Stomach (tissue), 9 donors: ENCODE data around the gene HPD. TPM values are rescaled to one million over a fixed set of nuclear protein-coding genes. Genes with fewer than 3 reads are reported as not detected.
A peak's percentile ranks its signal among the peaks of the same experiment; 100 is the strongest.

Experiments
- DNase-seq, 2 donors: peaks; one replicate each; pipeline versions ENCODE4 v3.0.0 to v3.0.0-alpha.2; 2013 to 2019
- H3K27ac ChIP-seq, 5 donors: fragments of 200-600 bp in 4 of 5; sonication (generic) in 4 of 5; one replicate each; pipeline ENCODE4 v1.5.1; 2013 to 2019; ENCODE audit warnings: mild to moderate bottlenecking in 1 of 5, moderate library complexity in 1 of 5
- H3K27me3 ChIP-seq, 3 donors: fragments of 200-600 bp; sonication (generic); one replicate each; pipeline ENCODE4 v1.5.1; 2017 to 2019; ENCODE audit warnings: mixed run types in 1 of 3
- H3K36me3 ChIP-seq, 4 donors: fragments of 200-600 bp; sonication (generic); 1 replicate in 3 of 4; 2 replicates in 1 of 4; pipeline ENCODE4 v1.5.1; 2016 to 2019
- H3K4me1 ChIP-seq, 4 donors: fragments of 200-600 bp; sonication (generic); one replicate each; pipeline ENCODE4 v1.5.1; 2016 to 2019
- H3K4me3 ChIP-seq, 4 donors: fragments of 200-600 bp; sonication (generic) in 3 of 4; one replicate each; pipeline ENCODE4 v1.5.1; 2016 to 2019; ENCODE audit warnings: mild to moderate bottlenecking in 1 of 4
- H3K9me3 ChIP-seq, 4 donors: fragments of 200-600 bp; sonication (generic); one replicate each; pipeline ENCODE4 v1.5.1; 2016 to 2019
- CTCF ChIP-seq, 7 experiments: fragments of 450-650 bp in 4 of 7; fragments of 200-600 bp in 3 of 7; sonication (generic) in 3 of 7; IDR thresholded peaks; one replicate each; pipeline ENCODE4 v1.5.1; 2016 to 2019; ENCODE audit warnings: antibody characterized with exemption in 7 of 7, control low read depth in 2 of 7, mild to moderate bottlenecking in 1 of 7
- EP300 ChIP-seq: sonication (generic); formaldehyde crosslinking; IDR thresholded peaks from one replicate; pipeline ENCODE4 v1.6.1; 2017; ENCODE audit warnings: antibody characterized with exemption
- POLR2A ChIP-seq, 4 donors: fragments of 450-650 bp; IDR thresholded peaks; one replicate each; pipeline ENCODE4 v1.6.1; 2016; ENCODE audit warnings: antibody characterized with exemption in 4 of 4, control low read depth in 2 of 4, mild to moderate bottlenecking in 1 of 4, moderate library complexity in 1 of 4
- POLR2AphosphoS5 ChIP-seq, 3 donors: sonication (generic); formaldehyde crosslinking; IDR thresholded peaks; one replicate each; pipeline ENCODE4 v1.6.1; 2016; ENCODE audit warnings: antibody characterized with exemption in 3 of 3
- WGBS, 5 donors: extraction: QIAGEN DNeasy Blood & Tissue Kit in 3 of 5; methylation state at CpG; one replicate each; pipeline versions ENCODE4 v1.1.5 to v1.1.7; 2013 to 2018; 5-methylcytosine and 5-hydroxymethylcytosine counted together
- intact Hi-C: fragments of 100-400 bp; cut with DNase I; formaldehyde crosslinking; loops from one replicate; pipeline ENCODE4 v1.15.1; 2023; ENCODE audit warnings: low total_unique reads
- polyA plus RNA-seq, 3 donors: library from polyadenylated mRNA; stranded (reverse); fragments of 200-250 nt; gene quantifications; one replicate each; pipeline ENCODE4 v1.2.3, GENCODE V29; 2013
- total RNA-seq, 5 donors: library from RNA; depleted of rRNA; stranded (reverse); fragments of >200 nt; gene quantifications; one replicate each; pipeline versions ENCODE4 v1.1.0 to v1.2.3, GENCODE V29; 2014 to 2016
- donor health status: healthy with polysubstance abuse.
- donor health status: Bipolar disorder and iron deficiency.
- donor health status: healthy.

The HPD gene
- total and polyA plus RNA-seq, 8 donors = 0.40 to 3.1 (median 0.73) TPM; not detected in 5

- Histone ChIP-seq H3K4me3 (peak overlapping the region; percentile 72 to 87 (median 80)), H3K36me3 (peaks cover 0 to 12% (median under 1%) of the 10 kb centered on the region in 4 donors), H3K4me1 (peaks cover 42 to 66% (median 48%) of the 10 kb centered on the region in 4 donors), H3K9me3 (no peaks in the 10 kb centered on the region), H3K27me3 (no peaks in the 10 kb centered on the region), H3K27ac (peak overlapping the region; percentile 98 to 100 (median 100))
- TF ChIP-seq EP300 = no peak
- no peak for TF ChIP-seq POLR2AphosphoS5 (IDR thresholded peaks at IDR 0.05)
- no peak for TF ChIP-seq POLR2A (IDR thresholded peaks at IDR 0.05)
- TF ChIP-seq CTCF (IDR thresholded peaks at IDR 0.05) = no peak
- intact Hi-C loops = no loop called here
- 0 to 3% (median 0%) methylated on average over 1 of the region's 1 CpG for WGBS, 5 donors
- no peak for DNase-seq
These were observed 56.2 kb downstream of the HPD start for GRCh38 chr12:121802485-121802842.

- peaks cover 43 to 66% (median 48%) of the 10 kb centered on the region in 4 donors for H3K4me1 ChIP-seq
These were observed 56.8 kb downstream of the HPD start for GRCh38 chr12:121801595-121802484.

GRCh38 chr12:121800694-121801594, 57.7 kb downstream of the HPD start:
- Histone ChIP-seq H3K27me3 (no peaks in the 10 kb centered on the region), H3K4me1 (peaks cover 43 to 66% (median 48%) of the 10 kb centered on the region in 4 donors), H3K36me3 (peaks cover 4 to 17% (median 5%) of the 10 kb centered on the region in 4 donors), H3K27ac (peak overlapping the region; percentile 99 to 100 (median 100)), H3K9me3 (no peaks in the 10 kb centered on the region), H3K4me3 (peak overlapping the region; percentile 72 to 87 (median 80))
- intact Hi-C loops = no loop called here
- WGBS, 5 donors = 0 to 1% (median 0%) methylated on average over 43 to 86 of the region's 86 CpGs
- TF ChIP-seq CTCF (IDR thresholded peaks at IDR 0.05) (no peak), POLR2A (IDR thresholded peaks at IDR 0.05) (peak in 1 of 4 donors; percentile 7), POLR2AphosphoS5 (IDR thresholded peaks at IDR 0.05) (peak; percentile 21 to 79 (median 75)), EP300 (peak; percentile 29)
- peak; percentile 83 to 92 for DNase-seq

More at GRCh38 chr12:121801595-121802484, 56.8 kb downstream of the HPD start:
- peak in 1 of 2 donors; percentile 81 for DNase-seq
- no peaks in the 10 kb centered on the region for H3K9me3 ChIP-seq
- peak overlapping the region; percentile 99 to 100 (median 100) for H3K27ac ChIP-seq
- H3K4me3 ChIP-seq = peak overlapping the region; percentile 72 to 87 (median 80)
- intact Hi-C loops = no loop called here
- 1 to 3% (median 1%) methylated on average over 18 of the region's 18 CpGs for WGBS, 5 donors
- H3K36me3 ChIP-seq = peaks cover 0 to 11% (median 0%) of the 10 kb centered on the region in 4 donors
- no peaks in the 10 kb centered on the region for H3K27me3 ChIP-seq
- TF ChIP-seq EP300 (no peak), POLR2AphosphoS5 (IDR thresholded peaks at IDR 0.05) (no peak), CTCF (IDR thresholded peaks at IDR 0.05) (no peak), POLR2A (IDR thresholded peaks at IDR 0.05) (no peak)
